ENCODE data around the gene FADS6. TPM values are rescaled to one million over a fixed set of nuclear protein-coding genes. Genes with fewer than 3 reads are reported as not detected.

Gene FADS6
- polyA plus RNA-seq, 1 experiment = not detected

GRCh38 chr17:74903671-74904070 is 10.2 kb upstream of the FADS6 start:
- no peak for DNase-seq (ENCODE audit: low read depth)
- CTCF ChIA-PET = interaction anchor here (0.5 kb wide), 1 partner anchor 13 kb away, joined by 3 read pairs; no protein-coding TSS in a partner anchor
- Histone ChIP-seq H3K4me3 (ENCODE audit: low read depth, low read length) (no peak overlapping the region), H3K27me3 (ENCODE audit: control insufficient read depth, insufficient read depth, low read length) (peaks cover 17% of the 10 kb centered on the region), H3K36me3 (ENCODE audit: control insufficient read depth, insufficient read depth, low read length) (no peaks in the 10 kb centered on the region)
- POLR2A ChIA-PET = no interaction called here
- TF ChIP-seq CTCF (IDR thresholded peaks at IDR 0.05; ENCODE audit: insufficient read depth, low read depth, low read length) = no peak

DNA sequence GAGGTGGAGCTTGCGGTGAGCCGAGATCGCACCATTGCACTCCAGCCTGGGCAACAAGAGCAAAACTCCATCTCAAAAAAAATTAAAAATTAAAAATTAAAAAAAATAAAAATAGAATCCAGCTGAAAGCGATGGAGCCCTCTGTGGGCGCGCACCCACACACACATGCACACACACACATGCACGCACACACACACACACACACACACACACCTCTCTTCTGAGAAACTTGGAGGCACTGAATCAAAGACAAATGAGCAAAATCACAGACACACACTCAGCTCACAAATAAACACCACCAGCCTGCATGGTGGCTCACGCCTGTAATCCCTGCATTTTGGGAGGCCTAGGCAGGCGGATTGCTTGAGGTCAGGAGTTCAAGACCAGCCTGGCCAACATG is 9.6 kb upstream of the FADS6 start:
- CTCF ChIA-PET = interaction anchor here (1.0 kb wide), 1 partner anchor 38 kb away, joined by 3 read pairs; no protein-coding TSS in a partner anchor

DNA sequence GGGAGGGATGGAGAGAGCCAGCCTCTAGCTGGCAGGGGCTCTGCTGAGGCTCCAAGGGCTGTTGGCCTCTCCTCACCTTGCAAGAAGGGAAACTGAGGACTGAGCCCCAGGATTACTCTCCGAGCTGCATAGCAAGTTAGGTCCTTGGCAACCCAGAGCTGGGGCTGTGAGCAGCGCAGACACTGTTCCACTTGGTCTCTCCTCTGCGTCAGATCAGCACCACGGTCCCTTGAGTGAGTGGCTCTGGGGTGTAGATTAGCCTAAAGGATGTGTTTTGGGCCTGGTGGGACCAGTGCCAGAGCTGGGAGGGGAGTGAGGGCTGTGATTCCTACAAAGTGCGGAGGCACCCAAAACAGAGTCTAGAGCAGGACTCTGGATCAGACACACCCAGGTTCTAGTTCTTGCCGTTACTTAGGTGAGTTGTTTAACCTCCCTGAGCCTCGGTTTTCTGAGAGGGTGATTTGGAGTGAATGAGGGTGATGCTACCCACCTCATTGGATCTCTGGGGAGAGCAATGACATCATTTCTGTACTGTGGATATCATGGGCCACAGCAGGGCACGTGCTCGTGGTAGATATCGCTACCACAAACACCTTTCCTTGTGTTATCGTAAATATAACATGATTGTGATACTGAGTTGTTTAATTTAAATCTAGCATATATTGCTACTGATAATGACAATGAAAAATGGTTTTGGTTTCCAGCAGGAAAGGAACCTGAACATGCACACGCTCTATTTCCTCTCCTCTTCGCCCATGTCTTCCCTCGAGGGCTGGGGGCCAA is 8.1 kb upstream of the FADS6 start:
- peaks cover 21% of the 10 kb centered on the region for H3K27me3 ChIP-seq (ENCODE audit: control insufficient read depth, insufficient read depth, low read length)
- no peak for DNase-seq (ENCODE audit: low read depth)
- no peak for TF ChIP-seq CTCF (IDR thresholded peaks at IDR 0.05; ENCODE audit: insufficient read depth, low read depth, low read length)
- CTCF ChIA-PET = no interaction called here
- H3K4me3 ChIP-seq (ENCODE audit: low read depth, low read length) = no peak overlapping the region
- POLR2A ChIA-PET = no interaction called here
- H3K36me3 ChIP-seq (ENCODE audit: control insufficient read depth, insufficient read depth, low read length) = no peaks in the 10 kb centered on the region

More for the DNA sequence above, 9.6 kb upstream of the FADS6 start:
- no peak overlapping the region for H3K4me3 ChIP-seq (ENCODE audit: low read depth, low read length)
- no peak for TF ChIP-seq CTCF (IDR thresholded peaks at IDR 0.05; ENCODE audit: insufficient read depth, low read depth, low read length)
- H3K36me3 ChIP-seq (ENCODE audit: control insufficient read depth, insufficient read depth, low read length) = no peaks in the 10 kb centered on the region
- POLR2A ChIA-PET = no interaction called here
- H3K27me3 ChIP-seq (ENCODE audit: control insufficient read depth, insufficient read depth, low read length) = peaks cover 20% of the 10 kb centered on the region
- DNase-seq (ENCODE audit: low read depth) = no peak

DNA sequence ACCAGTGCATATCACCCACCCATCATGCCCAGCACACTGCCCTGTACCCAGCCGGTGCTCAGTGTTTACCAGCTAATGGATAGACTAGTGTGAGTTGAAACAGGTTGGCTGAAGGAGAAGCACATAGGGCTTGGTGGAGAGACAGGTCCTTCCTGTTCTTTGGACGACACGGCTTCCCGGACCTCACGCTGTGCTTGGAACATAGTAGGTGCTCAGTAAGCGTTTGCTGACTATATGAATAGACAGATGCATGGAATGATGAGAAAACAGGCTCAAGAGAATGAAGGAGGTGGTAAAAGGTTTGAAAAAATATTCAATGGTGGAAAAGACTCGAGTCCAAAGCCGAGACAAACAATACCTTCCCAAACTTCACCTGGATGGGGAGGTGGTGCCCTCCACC is 6.8 kb upstream of the FADS6 start:
- Histone ChIP-seq H3K36me3 (ENCODE audit: control insufficient read depth, insufficient read depth, low read length) (no peaks in the 10 kb centered on the region), H3K4me3 (ENCODE audit: low read depth, low read length) (no peak overlapping the region), H3K27me3 (ENCODE audit: control insufficient read depth, insufficient read depth, low read length) (peaks cover 25% of the 10 kb centered on the region)
- no peak for DNase-seq (ENCODE audit: low read depth)
- POLR2A ChIA-PET = no interaction called here
- CTCF ChIA-PET = no interaction called here
- no peak for TF ChIP-seq CTCF (IDR thresholded peaks at IDR 0.05; ENCODE audit: insufficient read depth, low read depth, low read length)

DNA sequence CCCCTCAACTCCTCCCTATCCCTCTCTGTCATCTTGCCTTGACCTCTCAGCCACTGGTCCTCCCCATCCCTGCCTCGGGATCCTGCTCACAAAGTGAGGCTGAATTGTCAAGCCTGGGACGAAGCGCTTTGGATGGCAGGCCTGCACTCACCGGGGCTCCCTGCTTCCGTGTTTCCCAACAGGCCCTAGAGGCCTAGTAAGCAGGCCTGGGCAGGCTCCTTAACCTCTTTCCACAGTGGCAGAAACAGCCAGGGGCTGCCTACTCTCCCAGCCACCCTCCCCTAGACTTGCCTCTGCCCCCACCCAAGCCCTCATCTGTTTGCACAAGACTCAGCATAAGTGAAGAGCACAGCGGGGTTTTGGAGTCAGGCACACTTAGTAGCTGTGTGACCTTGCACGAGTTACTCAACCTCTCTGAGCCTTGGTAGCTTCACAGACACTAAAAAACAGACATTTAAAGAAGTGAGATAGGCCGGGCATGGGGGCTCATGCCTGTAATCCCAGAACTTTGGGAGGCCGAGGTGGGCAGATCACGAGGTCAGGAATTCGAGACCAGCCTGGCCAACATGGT is 5.0 kb upstream of the FADS6 start:
- ChIA-PET POLR2A (no interaction called here), CTCF (no interaction called here)
- no peak for TF ChIP-seq CTCF (IDR thresholded peaks at IDR 0.05; ENCODE audit: insufficient read depth, low read depth, low read length)
- no peaks in the 10 kb centered on the region for H3K36me3 ChIP-seq (ENCODE audit: control insufficient read depth, insufficient read depth, low read length)
- H3K27me3 ChIP-seq (ENCODE audit: control insufficient read depth, insufficient read depth, low read length) = peaks cover 29% of the 10 kb centered on the region
- H3K4me3 ChIP-seq (ENCODE audit: low read depth, low read length) = no peak overlapping the region
- no peak for DNase-seq (ENCODE audit: low read depth)
